Ishikawa (cell line): ENCODE measurements around the gene STOML1.

Source experiments
- CEBPB ChIP-seq: IDR thresholded peaks from 2 replicates; pipeline ENCODE4 v1.6.1; 2012
- CREB1 ChIP-seq: IDR thresholded peaks from 2 replicates; pipeline ENCODE4 v1.6.1; 2012; ENCODE audit warnings: low read depth
- EGR1 ChIP-seq: IDR thresholded peaks from 2 replicates; pipeline ENCODE4 v1.6.1; 2012
- EP300 ChIP-seq: IDR thresholded peaks from 2 replicates; pipeline ENCODE4 v1.6.1; 2012; ENCODE audit warnings: borderline replicate concordance
- FOXM1 ChIP-seq: IDR thresholded peaks from 2 replicates; pipeline ENCODE4 v1.6.1; 2012; ENCODE audit warnings: low read depth, borderline replicate concordance
- MAX ChIP-seq: IDR thresholded peaks from 2 replicates; pipeline ENCODE4 v1.6.1; 2012
- NFIC ChIP-seq: IDR thresholded peaks from 2 replicates; pipeline ENCODE4 v1.6.1; 2012
- RAD21 ChIP-seq: IDR thresholded peaks from 2 replicates; pipeline ENCODE4 v1.6.1; 2012; ENCODE audit warnings: low read depth
- REST ChIP-seq: IDR thresholded peaks from 2 replicates; pipeline ENCODE4 v1.6.1; 2012; ENCODE audit warnings: low read depth, mild to moderate bottlenecking
- TAF1 ChIP-seq: IDR thresholded peaks from 2 replicates; pipeline ENCODE4 v1.6.1; 2012; ENCODE audit warnings: low read depth, mild to moderate bottlenecking
- TCF12 ChIP-seq: IDR thresholded peaks from 2 replicates; pipeline ENCODE4 v1.6.1; 2012; ENCODE audit warnings: low read depth
- TEAD4 ChIP-seq: IDR thresholded peaks from 2 replicates; pipeline ENCODE4 v1.6.1; 2012
- USF1 ChIP-seq: IDR thresholded peaks from 2 replicates; pipeline ENCODE4 v1.6.1; 2012
- YY1 ChIP-seq: IDR thresholded peaks from 2 replicates; pipeline ENCODE4 v1.6.1; 2012; ENCODE audit warnings: low read depth
- ZBTB7A ChIP-seq: IDR thresholded peaks from 2 replicates; pipeline ENCODE4 v1.6.1; 2012; ENCODE audit warnings: low read depth

STOML1 gene

GRCh38 chr15:73930790-73931281, 61.3 kb downstream of the STOML1 start:
- TF ChIP-seq REST (no peak), YY1 (no peak), NFIC (no peak), MAX (no peak), TCF12 (no peak), TAF1 (no peak), CEBPB (no peak), TEAD4 (no peak), CREB1 (no peak), USF1 (no peak), ZBTB7A (no peak), EGR1 (no peak), FOXM1 (no peak), RAD21 (no peak), EP300 (no peak)

GRCh38 chr15:73930371-73930770, 61.7 kb downstream of the STOML1 start:
- TF ChIP-seq ZBTB7A (no peak), MAX (no peak), TAF1 (no peak), TCF12 (no peak)

GRCh38 chr15:73928971-73929627, 63.0 kb downstream of the STOML1 start:
- no peak for TF ChIP-seq MAX
- no peak for TF ChIP-seq TAF1
- TF ChIP-seq ZBTB7A, result no peak
- no peak for TF ChIP-seq NFIC
- no peak for TF ChIP-seq YY1
- TF ChIP-seq TCF12, result no peak
- TF ChIP-seq CREB1, result no peak
- TF ChIP-seq FOXM1, result no peak
- TF ChIP-seq EGR1, result no peak
- TF ChIP-seq USF1, result no peak
- TF ChIP-seq REST, result no peak
- no peak for TF ChIP-seq CEBPB
- TF ChIP-seq TEAD4, result no peak
- no peak for TF ChIP-seq EP300
- TF ChIP-seq RAD21, result no peak
